Right hindlimb (tissue), 1 donor: Measurements from ENCODE around the gene PBX3.
A peak's percentile ranks its signal among the peaks of the same experiment; 100 is the strongest.

ENCODE experiments used
- DNase-seq: peaks from one replicate; pipeline ENCODE4 v3.0.0-alpha.2; 2018

Gene PBX3

GRCh38 chr9:125959315-125959714, 212.1 kb downstream of the PBX3 start:
- DNase-seq, result no peak

- DNase-seq, result no peak
Observed at GRCh38 chr9:125959951-125960619, 212.9 kb downstream of the PBX3 start.

- peak; percentile 45 for DNase-seq
Observed at GRCh38 chr9:125960626-125961025, 213.5 kb downstream of the PBX3 start.

- peak; percentile 65 for DNase-seq
Observed at GRCh38 chr9:125961072-125961471, 213.9 kb downstream of the PBX3 start.

GRCh38 chr9:125963932-125964331, 216.8 kb downstream of the PBX3 start:
- no peak for DNase-seq

- no peak for DNase-seq
Observed at GRCh38 chr9:125964702-125965225, 217.6 kb downstream of the PBX3 start.

GRCh38 chr9:125965477-125965876, 218.3 kb downstream of the PBX3 start:
- no peak for DNase-seq

GRCh38 chr9:125966466-125966865, 219.3 kb downstream of the PBX3 start:
- no peak for DNase-seq

GRCh38 chr9:125966959-125967711, 220.0 kb downstream of the PBX3 start:
- DNase-seq, result peak; percentile 46

- DNase-seq, result no peak
Observed at GRCh38 chr9:125968714-125969374, 221.7 kb downstream of the PBX3 start.

GRCh38 chr9:125969462-125969861, 222.3 kb downstream of the PBX3 start:
- no peak for DNase-seq

GRCh38 chr9:125969868-125970267, 222.7 kb downstream of the PBX3 start:
- no peak for DNase-seq

GRCh38 chr9:125970340-125970739, 223.2 kb downstream of the PBX3 start:
- no peak for DNase-seq

- no peak for DNase-seq
Observed at GRCh38 chr9:125971050-125971449, 223.9 kb downstream of the PBX3 start.

GRCh38 chr9:125972012-125972729, 225.0 kb downstream of the PBX3 start:
- DNase-seq, result no peak

GRCh38 chr9:125973547-125973946, 226.4 kb downstream of the PBX3 start:
- DNase-seq, result no peak

GRCh38 chr9:125974705-125975104, 227.5 kb downstream of the PBX3 start:
- DNase-seq, result no peak

- DNase-seq, result no peak
Observed at GRCh38 chr9:125977223-125977622, 230.1 kb downstream of the PBX3 start.

- no peak for DNase-seq
Observed at GRCh38 chr9:125979383-125979782, 232.2 kb downstream of the PBX3 start.

GRCh38 chr9:125982798-125983406, 235.7 kb downstream of the PBX3 start:
- DNase-seq, result no peak

- no peak for DNase-seq
Observed at GRCh38 chr9:125983681-125984080, 236.5 kb downstream of the PBX3 start.

GRCh38 chr9:125984461-125984860, 237.3 kb downstream of the PBX3 start:
- no peak for DNase-seq
